Measurements from ENCODE around the gene PSME3. TPM values are rescaled to one million over a fixed set of nuclear protein-coding genes. Genes with fewer than 3 reads are reported as not detected.

PSME3 gene
- total RNA-seq, 2 donors from 2014 or later: 153 to 178 TPM

DNA sequence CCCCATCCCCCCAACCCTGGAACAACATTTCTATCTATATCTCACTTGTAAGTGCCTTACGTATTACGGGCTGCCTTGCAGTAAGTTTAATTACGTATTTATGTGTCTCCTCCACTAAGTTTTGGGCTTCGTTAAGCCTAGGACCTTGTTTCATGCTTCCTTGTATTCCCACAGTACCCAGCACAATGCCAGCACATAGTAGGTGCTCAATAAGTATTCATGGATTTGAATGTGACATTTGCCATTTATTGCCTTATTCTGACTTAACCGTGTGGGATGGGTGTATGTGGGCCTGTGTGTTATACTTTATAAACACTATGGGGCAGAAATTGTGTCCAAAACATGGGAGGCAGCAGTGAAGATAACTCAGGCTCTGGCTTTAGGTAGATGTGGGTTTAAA lies 40.7 kb upstream of the PSME3 start:
- Histone ChIP-seq H3K27ac (ENCODE audit: low read depth, low read length) (no peak overlapping the region), H3K4me3 (ENCODE audit: low read length) (no peak overlapping the region), H3K9me3 (ENCODE audit: control insufficient read depth, low read length) (no peaks in the 10 kb centered on the region), H3K9ac (ENCODE audit: extremely low read depth, low read length, poor library complexity, severe bottlenecking) (no peak overlapping the region), H3K36me3 (ENCODE audit: control insufficient read depth, insufficient read depth, low read length) (no peaks in the 10 kb centered on the region), H3K27me3 (ENCODE audit: control insufficient read depth, insufficient read depth, low read length, poor library complexity, severe bottlenecking) (no peaks in the 10 kb centered on the region), H3K4me1 (ENCODE audit: control insufficient read depth, insufficient read depth, low read length) (no peaks in the 10 kb centered on the region)
- Mint-ChIP-seq H3K4me3 (no peak overlapping the region), H3K36me3 (ENCODE audit: low read depth) (peaks cover 17% of the 10 kb centered on the region), H3K4me1 (peaks cover 4% of the 10 kb centered on the region), H3K27ac (no peak overlapping the region), H3K9me3 (peaks cover 2% of the 10 kb centered on the region), H3K27me3 (ENCODE audit: insufficient read depth) (peaks cover 29% of the 10 kb centered on the region)
- TF ChIP-seq, protein P1, sequence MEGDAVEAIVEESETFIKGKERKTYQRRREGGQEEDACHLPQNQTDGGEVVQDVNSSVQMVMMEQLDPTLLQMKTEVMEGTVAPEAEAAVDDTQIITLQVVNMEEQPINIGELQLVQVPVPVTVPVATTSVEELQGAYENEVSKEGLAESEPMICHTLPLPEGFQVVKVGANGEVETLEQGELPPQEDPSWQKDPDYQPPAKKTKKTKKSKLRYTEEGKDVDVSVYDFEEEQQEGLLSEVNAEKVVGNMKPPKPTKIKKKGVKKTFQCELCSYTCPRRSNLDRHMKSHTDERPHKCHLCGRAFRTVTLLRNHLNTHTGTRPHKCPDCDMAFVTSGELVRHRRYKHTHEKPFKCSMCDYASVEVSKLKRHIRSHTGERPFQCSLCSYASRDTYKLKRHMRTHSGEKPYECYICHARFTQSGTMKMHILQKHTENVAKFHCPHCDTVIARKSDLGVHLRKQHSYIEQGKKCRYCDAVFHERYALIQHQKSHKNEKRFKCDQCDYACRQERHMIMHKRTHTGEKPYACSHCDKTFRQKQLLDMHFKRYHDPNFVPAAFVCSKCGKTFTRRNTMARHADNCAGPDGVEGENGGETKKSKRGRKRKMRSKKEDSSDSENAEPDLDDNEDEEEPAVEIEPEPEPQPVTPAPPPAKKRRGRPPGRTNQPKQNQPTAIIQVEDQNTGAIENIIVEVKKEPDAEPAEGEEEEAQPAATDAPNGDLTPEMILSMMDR (conservative IDR thresholded peaks at IDR 0.05): no peak
- 93 to 100% methylated on average over 1 to 5 of the region's 5 CpGs for WGBS, 2 experiments (ENCODE audit: insufficient coverage in 1 of 2, insufficient read length in 1 of 2)
- no peak for DNase-seq

DNA sequence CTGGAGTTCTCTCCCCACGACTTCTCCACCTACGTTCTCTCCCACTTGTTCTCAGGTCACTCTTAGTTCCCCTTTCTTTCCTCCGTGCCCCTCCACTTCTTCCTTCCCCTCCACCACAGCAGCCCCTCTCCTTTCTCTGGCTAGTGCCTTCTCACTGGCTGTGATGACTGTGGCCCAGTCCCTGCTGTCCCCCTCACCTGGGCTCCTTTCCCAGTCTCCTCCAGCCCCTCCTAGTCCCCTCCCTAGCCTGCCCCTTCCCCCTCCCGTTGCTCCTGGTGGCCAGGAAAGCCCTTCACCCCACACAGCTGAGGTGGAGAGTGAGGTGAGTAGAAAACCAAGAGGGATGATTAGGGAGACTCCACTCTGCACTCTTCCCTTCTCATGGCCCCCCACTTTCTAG lies 38.1 kb upstream of the PSME3 start:
- H3K4me3 ChIP-seq (ENCODE audit: low read length): no peak overlapping the region
- Mint-ChIP-seq H3K27me3 (ENCODE audit: insufficient read depth) (peaks cover 23% of the 10 kb centered on the region), H3K9me3 (peaks cover 6% of the 10 kb centered on the region), H3K27ac (no peak overlapping the region), H3K36me3 (ENCODE audit: low read depth) (peaks cover 20% of the 10 kb centered on the region), H3K4me3 (no peak overlapping the region), H3K4me1 (peaks cover 10% of the 10 kb centered on the region)
- WGBS, 2 experiments (ENCODE audit: insufficient coverage in 1 of 2, insufficient read length in 1 of 2): 92 to 100% methylated on average over 3 of the region's 4 CpGs
- H3K27ac ChIP-seq (ENCODE audit: low read depth, low read length): no peak overlapping the region
- no peak for DNase-seq
- no peak overlapping the region for H3K9ac ChIP-seq (ENCODE audit: extremely low read depth, low read length, poor library complexity, severe bottlenecking)
- no peaks in the 10 kb centered on the region for H3K9me3 ChIP-seq (ENCODE audit: control insufficient read depth, low read length)
- H3K4me1 ChIP-seq (ENCODE audit: control insufficient read depth, insufficient read depth, low read length): no peaks in the 10 kb centered on the region
- no peaks in the 10 kb centered on the region for H3K36me3 ChIP-seq (ENCODE audit: control insufficient read depth, insufficient read depth, low read length)
- TF ChIP-seq, protein P1 (conservative IDR thresholded peaks at IDR 0.05): no peak
- H3K27me3 ChIP-seq (ENCODE audit: control insufficient read depth, insufficient read depth, low read length, poor library complexity, severe bottlenecking): no peaks in the 10 kb centered on the region

DNA sequence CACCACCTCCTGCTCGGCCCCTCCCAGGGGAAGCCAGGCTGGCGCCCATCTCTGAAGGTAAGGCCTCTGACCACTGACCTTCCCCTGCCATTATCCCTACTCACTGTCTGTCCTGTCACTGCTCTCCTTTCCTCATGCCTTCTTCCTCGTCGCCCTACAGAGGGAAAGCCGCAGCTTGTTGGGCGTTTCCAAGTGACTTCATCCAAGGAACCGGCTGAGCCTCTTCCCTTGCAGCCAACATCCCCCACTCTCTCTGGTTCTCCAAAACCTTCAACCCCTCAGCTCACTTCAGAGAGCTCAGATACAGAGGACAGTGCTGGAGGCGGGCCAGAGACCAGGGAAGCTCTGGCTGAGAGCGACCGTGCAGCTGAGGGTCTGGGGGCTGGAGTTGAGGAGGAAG lies 37.7 kb upstream of the PSME3 start:
- H3K36me3 ChIP-seq (ENCODE audit: control insufficient read depth, insufficient read depth, low read length): no peaks in the 10 kb centered on the region
- no peak overlapping the region for H3K27ac ChIP-seq (ENCODE audit: low read depth, low read length)
- peaks cover 23% of the 10 kb centered on the region for H3K27me3 Mint-ChIP-seq (ENCODE audit: insufficient read depth)
- no peaks in the 10 kb centered on the region for H3K27me3 ChIP-seq (ENCODE audit: control insufficient read depth, insufficient read depth, low read length, poor library complexity, severe bottlenecking)
- 89 to 95% methylated on average over 6 to 10 of the region's 10 CpGs for WGBS, 2 experiments (ENCODE audit: insufficient coverage in 1 of 2, insufficient read length in 1 of 2)
- DNase-seq: no peak
- no peak overlapping the region for H3K9ac ChIP-seq (ENCODE audit: extremely low read depth, low read length, poor library complexity, severe bottlenecking)
- H3K9me3 ChIP-seq (ENCODE audit: control insufficient read depth, low read length): no peaks in the 10 kb centered on the region
- H3K27ac Mint-ChIP-seq: no peak overlapping the region
- peaks cover 20% of the 10 kb centered on the region for H3K36me3 Mint-ChIP-seq (ENCODE audit: low read depth)
- no peak overlapping the region for H3K4me3 ChIP-seq (ENCODE audit: low read length)
- H3K4me1 ChIP-seq (ENCODE audit: control insufficient read depth, insufficient read depth, low read length): no peaks in the 10 kb centered on the region
- no peak overlapping the region for H3K4me3 Mint-ChIP-seq
- TF ChIP-seq, protein P1 (conservative IDR thresholded peaks at IDR 0.05): no peak
- peaks cover 6% of the 10 kb centered on the region for H3K9me3 Mint-ChIP-seq
- H3K4me1 Mint-ChIP-seq: peaks cover 10% of the 10 kb centered on the region
